Urinary bladder (tissue), 4 donors: ENCODE results near the gene DNAJC28. TPM values are rescaled to one million over a fixed set of nuclear protein-coding genes. Genes with fewer than 3 reads are reported as not detected.

Experiments used
- DNase-seq: peaks from one replicate; pipeline ENCODE4 v3.0.0-alpha.2; 2015; ENCODE audit errors: extremely low spot score
- H3K27ac ChIP-seq: one replicate; pipeline ENCODE4 v1.5.1; 2013; ENCODE audit warnings: low read depth, mild to moderate bottlenecking, moderate library complexity
- H3K36me3 ChIP-seq: one replicate; pipeline ENCODE4 v1.6.1; 2013; ENCODE audit warnings: mild to moderate bottlenecking, moderate library complexity; ENCODE audit not compliant: insufficient read depth
- H3K4me1 ChIP-seq: one replicate; pipeline ENCODE4 v1.6.1; 2013; ENCODE audit warnings: mild to moderate bottlenecking, moderate library complexity; ENCODE audit not compliant: insufficient read depth
- H3K4me3 ChIP-seq: one replicate; pipeline ENCODE4 v1.5.1; 2013; ENCODE audit warnings: low read depth, low read length
- WGBS: extraction: QIAGEN DNeasy Blood & Tissue Kit; methylation state at CpG from one replicate; pipeline ENCODE4 v1.1.7; 2013; 5-methylcytosine and 5-hydroxymethylcytosine counted together
- polyA plus RNA-seq: library from polyadenylated mRNA; stranded (reverse); fragments of 200-250 nt; gene quantifications from one replicate; pipeline ENCODE4 v1.2.3, GENCODE V29; 2013
- total RNA-seq: library from RNA; depleted of rRNA; stranded (reverse); fragments of >200 nt; gene quantifications from one replicate; pipeline ENCODE4 v1.2.3, GENCODE V29; 2014
- donor health status: healthy with polysubstance abuse.
- donor health status: healthy.

Gene DNAJC28
- total and polyA plus RNA-seq, 2 donors = 1.2 to 2.7 TPM

GRCh38 chr21:33441489-33442477, 49.7 kb downstream of the DNAJC28 start:
- Histone ChIP-seq H3K4me1 (no peaks in the 10 kb centered on the region), H3K4me3 (no peak overlapping the region), H3K36me3 (no peaks in the 10 kb centered on the region), H3K27ac (no peak overlapping the region)
- 68% methylated on average over 11 of the region's 11 CpGs for WGBS
- DNase-seq = no peak

Other genes starting within 250 kb of the DNAJC28 start
- gene IL10RB, start 225.3 kb downstream of the DNAJC28 start, total RNA-seq = 31.4 TPM
- 30.0 TPM for gene IL10RB, start 225.3 kb downstream of the DNAJC28 start, polyA plus RNA-seq
- gene IFNAR1, start 166.7 kb downstream of the DNAJC28 start, total RNA-seq = 41.7 TPM
- 31.6 TPM for gene IFNAR1, start 166.7 kb downstream of the DNAJC28 start, polyA plus RNA-seq
- gene IFNGR2, start 88.3 kb downstream of the DNAJC28 start, total RNA-seq = 71.9 TPM
- 64.8 TPM for gene IFNGR2, start 88.3 kb downstream of the DNAJC28 start, polyA plus RNA-seq
- 80.7 TPM for gene TMEM50B, start 11.7 kb downstream of the DNAJC28 start, total RNA-seq
- gene TMEM50B, start 11.7 kb downstream of the DNAJC28 start, polyA plus RNA-seq = 66.7 TPM
- 55.7 TPM for gene GART, start 50.4 kb upstream of the DNAJC28 start, total RNA-seq
- 27.3 TPM for gene GART, start 50.4 kb upstream of the DNAJC28 start, polyA plus RNA-seq
- gene SON, start 51.3 kb upstream of the DNAJC28 start, total RNA-seq = 394 TPM
- 115 TPM for gene SON, start 51.3 kb upstream of the DNAJC28 start, polyA plus RNA-seq
- gene DONSON, start 97.0 kb upstream of the DNAJC28 start, total RNA-seq = 28.7 TPM
- gene DONSON, start 97.0 kb upstream of the DNAJC28 start, polyA plus RNA-seq = 6.0 TPM
- gene CRYZL1, start 150.0 kb upstream of the DNAJC28 start, total RNA-seq = 69.3 TPM
- gene CRYZL1, start 150.0 kb upstream of the DNAJC28 start, polyA plus RNA-seq = 29.7 TPM
- 81.7 TPM for gene ITSN1, start 150.8 kb upstream of the DNAJC28 start, total RNA-seq
- 44.4 TPM for gene ITSN1, start 150.8 kb upstream of the DNAJC28 start, polyA plus RNA-seq